Measurements from ENCODE around the gene MCM3AP. TPM values are rescaled to one million over a fixed set of nuclear protein-coding genes. Genes with fewer than 3 reads are reported as not detected.

The MCM3AP gene
- total and polyA plus RNA-seq, 9 of the 15 experiments (the other 6 are each of a cell fraction or from before 2014, with no cell fraction given) = 6.5 to 179 (median 69.6) TPM

DNA sequence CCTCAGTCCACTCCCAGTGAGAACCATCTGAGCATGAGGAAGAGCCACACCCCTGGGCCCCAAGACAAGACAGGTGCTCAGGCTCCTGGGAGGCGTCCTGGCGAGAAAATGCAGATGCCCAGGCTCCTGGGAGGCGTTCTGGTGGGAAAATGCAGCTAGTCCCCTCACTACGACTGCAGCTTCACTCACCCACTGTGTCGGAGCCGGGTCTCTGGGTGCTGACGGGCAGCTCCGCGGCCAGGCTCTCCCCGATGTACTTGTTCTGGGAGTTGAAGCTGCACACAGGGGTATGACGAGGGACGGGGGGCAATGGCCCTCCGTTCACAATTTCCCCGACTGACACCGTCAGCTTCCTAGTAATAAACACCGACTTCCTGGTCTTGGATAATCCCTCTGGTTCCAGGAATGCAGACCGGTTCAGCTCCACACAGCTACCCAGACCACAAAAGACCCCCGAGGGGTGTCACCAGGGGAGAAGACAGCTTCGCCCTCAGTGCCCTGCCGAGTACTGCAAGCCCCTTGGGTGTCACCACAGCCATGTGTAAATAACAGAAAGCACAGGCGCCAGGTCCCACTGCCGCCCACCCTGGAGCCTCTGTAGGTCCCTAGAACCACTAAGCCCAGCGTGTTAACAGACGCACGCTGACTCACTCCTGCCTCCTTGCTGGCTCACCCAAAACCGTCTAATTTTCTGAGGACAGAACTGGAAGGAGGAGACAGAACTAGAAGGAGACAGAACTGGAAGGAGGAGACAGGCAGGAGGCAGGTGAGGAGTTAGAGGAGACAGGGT is 19.5 kb downstream of the MCM3AP start (continued):
- TF ChIP-seq CHCHD3 (CRISPR knock-in tag; IDR thresholded peaks at IDR 0.05) = no peak
- no peak for TF ChIP-seq MTA3 (IDR thresholded peaks at IDR 0.05; ENCODE audit: borderline replicate concordance)
- no peak for TF ChIP-seq HBP1 (CRISPR knock-in tag; IDR thresholded peaks at IDR 0.05)
- TF ChIP-seq ZNF696 (CRISPR knock-in tag; conservative IDR thresholded peaks at IDR 0.05) = no peak
- no peak for TF ChIP-seq TFAP4 (CRISPR knock-in tag; IDR thresholded peaks at IDR 0.05; ENCODE audit: borderline replicate concordance)
- TF ChIP-seq DMBX1 (CRISPR knock-in tag; IDR thresholded peaks at IDR 0.05; ENCODE audit: borderline replicate concordance) = no peak
- no peak for TF ChIP-seq IRF9 (tag; IDR thresholded peaks at IDR 0.05)
- no peak for TF ChIP-seq ZNF165 (CRISPR knock-in tag; IDR thresholded peaks at IDR 0.05; ENCODE audit: borderline replicate concordance)
- no peak for TF ChIP-seq ZNF253 (CRISPR knock-in tag; conservative IDR thresholded peaks at IDR 0.05)
- no peak for TF ChIP-seq TSC22D4 (tag; IDR thresholded peaks at IDR 0.05)

Measured in K562 (cell line).